Measurements from ENCODE around the gene CACNA2D1.
A peak's percentile ranks its signal among the peaks of the same experiment; 100 is the strongest.

Gene CACNA2D1

DNA sequence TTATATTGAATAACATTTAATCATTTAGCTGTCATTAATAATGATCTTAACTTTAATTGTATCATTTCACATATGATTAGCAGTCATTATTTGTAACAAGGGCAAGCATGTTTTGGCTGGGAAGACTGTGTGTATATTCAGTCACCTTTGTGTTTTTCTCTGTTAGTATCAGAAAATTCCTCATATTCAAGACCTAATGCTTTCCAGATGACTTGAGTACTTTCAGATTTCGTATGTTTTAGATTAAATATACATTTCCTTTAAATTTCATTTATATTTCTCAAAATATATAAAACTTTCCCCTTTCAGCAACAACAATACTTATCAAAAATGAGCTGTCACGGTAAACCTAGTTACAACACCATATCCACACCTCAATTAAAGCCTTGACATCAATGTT, 6.3 kb upstream of the CACNA2D1 start:
- no peak overlapping the region for H3K9ac ChIP-seq (ENCODE audit: low read depth, low read length)

DNA sequence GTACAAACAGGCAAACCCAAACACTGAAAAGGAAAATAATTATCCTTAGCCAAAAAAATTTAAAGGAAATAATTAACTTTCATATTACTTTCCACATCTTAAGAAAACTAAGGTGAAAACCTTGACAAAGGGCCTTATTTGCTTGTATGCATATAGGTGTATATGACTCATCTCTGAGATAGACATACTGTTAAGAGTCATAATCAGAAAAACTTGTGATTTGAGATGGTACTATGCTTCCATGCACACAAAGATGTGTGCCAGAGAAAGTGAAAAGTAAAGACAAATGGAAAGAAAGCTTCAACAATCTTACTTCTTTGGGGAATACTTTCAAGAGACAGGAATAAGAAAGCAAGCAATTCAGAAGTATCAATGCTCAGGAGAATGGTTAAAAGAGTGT, 3.3 kb upstream of the CACNA2D1 start:
- Histone ChIP-seq H3K4me3 (ENCODE audit: low read length) (no peak overlapping the region), H3K4me1 (ENCODE audit: control insufficient read depth, insufficient read depth, low read length) (peaks cover 8% of the 10 kb centered on the region)

More for the DNA sequence above, 6.3 kb upstream of the CACNA2D1 start:
- no peaks in the 10 kb centered on the region for H3K27me3 ChIP-seq (ENCODE audit: control insufficient read depth, insufficient read depth, low read length)
- no peaks in the 10 kb centered on the region for H3K36me3 ChIP-seq (ENCODE audit: insufficient read depth, low read length)
- no peak overlapping the region for H3K4me3 ChIP-seq (ENCODE audit: low read length)
- H3K4me1 ChIP-seq (ENCODE audit: control insufficient read depth, insufficient read depth, low read length), result no peaks in the 10 kb centered on the region
- H3K4me2 ChIP-seq (ENCODE audit: low read length), result no peak overlapping the region
- no peaks in the 10 kb centered on the region for H3K9me3 ChIP-seq (replicated peaks; ENCODE audit: low read length)

DNA sequence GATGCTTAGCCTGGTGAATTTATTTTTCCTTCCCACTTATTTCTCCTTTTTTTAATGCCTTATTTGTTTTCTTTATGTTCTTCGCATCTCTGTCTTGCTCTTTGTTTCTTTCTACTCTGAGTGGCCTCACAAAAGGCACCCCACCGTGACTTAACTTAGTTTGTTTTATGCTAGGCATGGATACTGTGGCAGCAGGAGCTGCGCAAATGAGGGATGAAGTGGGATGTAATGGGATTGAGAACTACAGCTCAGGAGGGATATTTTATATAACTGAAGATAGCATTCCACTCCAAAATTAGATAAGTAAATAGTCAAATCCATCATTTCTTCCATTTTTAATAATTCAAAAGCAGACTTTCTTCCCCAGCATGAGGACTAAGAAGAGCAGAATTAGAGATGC, 1.7 kb upstream of the CACNA2D1 start:
- Histone ChIP-seq H3K4me3 (ENCODE audit: low read length) (no peak overlapping the region), H3K4me2 (ENCODE audit: low read length) (no peak overlapping the region), H3K9ac (ENCODE audit: low read depth, low read length) (no peak overlapping the region), H3K27me3 (ENCODE audit: control insufficient read depth, insufficient read depth, low read length) (no peaks in the 10 kb centered on the region), H3K36me3 (ENCODE audit: insufficient read depth, low read length) (no peaks in the 10 kb centered on the region), H3K9me3 (replicated peaks; ENCODE audit: low read length) (no peaks in the 10 kb centered on the region), H3K4me1 (ENCODE audit: control insufficient read depth, insufficient read depth, low read length) (peaks cover 17% of the 10 kb centered on the region)

More for the DNA sequence above, 3.3 kb upstream of the CACNA2D1 start:
- Histone ChIP-seq H3K27me3 (ENCODE audit: control insufficient read depth, insufficient read depth, low read length) (no peaks in the 10 kb centered on the region), H3K36me3 (ENCODE audit: insufficient read depth, low read length) (no peaks in the 10 kb centered on the region), H3K9me3 (replicated peaks; ENCODE audit: low read length) (no peaks in the 10 kb centered on the region), H3K4me2 (ENCODE audit: low read length) (no peak overlapping the region), H3K9ac (ENCODE audit: low read depth, low read length) (no peak overlapping the region)

DNA sequence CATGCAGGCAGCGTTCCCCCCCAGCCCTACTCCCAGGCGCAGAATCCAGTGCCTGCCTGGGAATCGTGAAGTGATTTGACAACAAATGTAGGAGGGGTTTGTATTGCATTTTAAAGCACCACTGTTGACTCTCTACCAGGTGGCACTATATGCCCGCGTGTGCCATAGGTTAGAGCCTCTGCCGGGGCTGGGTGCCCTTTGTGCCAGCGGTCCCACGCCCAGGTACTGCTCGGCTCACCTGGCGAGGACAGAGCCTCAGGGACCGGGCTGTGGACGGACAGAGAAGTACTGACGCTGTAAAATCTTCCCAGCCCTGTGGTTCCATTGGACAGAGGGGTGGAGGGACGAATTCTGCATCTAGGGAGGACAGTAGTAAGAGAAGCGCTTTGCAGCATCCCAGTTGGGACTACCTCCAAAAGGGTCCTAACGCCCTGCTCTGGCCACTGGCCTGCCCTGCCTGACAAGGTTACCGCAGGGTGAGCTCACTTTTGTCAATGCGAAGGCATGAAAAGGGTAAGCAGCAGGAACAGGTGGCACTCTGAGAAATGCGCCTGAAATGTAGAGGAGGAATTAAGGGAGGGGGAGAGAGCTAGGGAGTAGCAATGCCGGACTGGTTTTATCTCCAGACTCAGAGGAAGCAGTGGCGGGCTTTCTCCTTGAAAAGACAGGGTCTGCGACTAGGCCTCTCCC, 788 bp upstream of the CACNA2D1 start:
- H3K4me2 ChIP-seq (ENCODE audit: low read length), result peak overlapping the region; percentile 98
- H3K27me3 ChIP-seq (ENCODE audit: control insufficient read depth, insufficient read depth, low read length), result no peaks in the 10 kb centered on the region
- no peaks in the 10 kb centered on the region for H3K36me3 ChIP-seq (ENCODE audit: insufficient read depth, low read length)
- H3K9ac ChIP-seq (ENCODE audit: low read depth, low read length), result peak overlapping the region; percentile 68
- H3K4me3 ChIP-seq (ENCODE audit: low read length), result peak overlapping the region; percentile 97
- peaks cover 17% of the 10 kb centered on the region for H3K4me1 ChIP-seq (ENCODE audit: control insufficient read depth, insufficient read depth, low read length)
- H3K9me3 ChIP-seq (replicated peaks; ENCODE audit: low read length), result no peaks in the 10 kb centered on the region

DNA sequence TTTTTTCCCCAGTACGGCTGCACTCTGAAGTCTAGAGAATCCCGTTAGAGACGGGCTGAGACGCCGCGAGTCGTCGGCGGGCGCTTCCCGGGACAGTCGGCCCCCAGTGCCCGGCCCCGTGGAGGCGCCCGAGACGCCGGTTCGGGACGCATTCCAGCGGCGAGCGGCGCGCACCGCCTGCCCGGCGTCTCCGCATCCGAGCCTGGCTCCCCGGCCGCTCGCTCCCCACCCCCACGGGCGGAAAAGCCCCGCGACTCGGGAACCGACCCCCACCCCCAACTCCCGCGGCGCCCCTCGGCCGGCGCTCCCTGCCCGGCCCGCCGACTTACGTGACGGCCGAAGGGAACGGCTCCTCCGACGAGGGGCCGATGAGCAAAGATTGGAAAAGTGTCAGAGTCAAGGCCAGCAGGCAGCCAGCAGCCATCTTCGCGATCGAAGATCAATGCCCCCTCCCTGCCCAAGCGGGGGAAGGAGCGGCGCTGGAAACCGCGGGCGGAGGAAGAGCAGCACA, 486 bp downstream of the CACNA2D1 start:
- Histone ChIP-seq H3K4me1 (ENCODE audit: control insufficient read depth, insufficient read depth, low read length) (peaks cover 17% of the 10 kb centered on the region), H3K9ac (ENCODE audit: low read depth, low read length) (peak overlapping the region; percentile 92), H3K4me2 (ENCODE audit: low read length) (peak overlapping the region; percentile 98), H3K36me3 (ENCODE audit: insufficient read depth, low read length) (no peaks in the 10 kb centered on the region), H3K4me3 (ENCODE audit: low read length) (peak overlapping the region; percentile 97), H3K9me3 (replicated peaks; ENCODE audit: low read length) (no peaks in the 10 kb centered on the region), H3K27me3 (ENCODE audit: control insufficient read depth, insufficient read depth, low read length) (no peaks in the 10 kb centered on the region)

DNA sequence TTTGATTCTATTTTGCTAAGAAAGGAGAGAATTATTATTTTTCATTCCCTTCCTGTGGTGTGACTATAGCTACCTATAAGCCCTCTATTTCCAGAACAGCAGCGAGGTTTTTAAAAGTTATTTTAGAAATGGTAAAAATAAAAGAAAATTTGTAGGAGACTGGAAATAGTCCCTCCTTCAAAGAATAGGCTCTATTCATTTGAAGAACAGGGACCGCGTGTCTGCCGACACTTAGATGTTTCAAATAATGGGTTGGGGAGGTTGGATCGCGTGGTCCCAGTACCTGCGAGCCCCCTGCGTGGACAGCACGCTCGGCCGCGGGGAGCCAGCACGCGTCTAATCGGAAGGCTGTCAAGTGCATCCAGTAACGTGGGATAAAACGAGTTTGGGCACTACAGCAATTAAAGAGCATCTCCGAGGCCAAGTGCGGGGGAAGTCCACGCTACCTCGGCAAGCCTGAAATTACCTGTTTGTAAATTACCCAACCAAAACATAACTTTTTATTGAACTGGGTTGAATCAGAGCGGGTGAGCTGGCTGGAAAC, 1.0 kb downstream of the CACNA2D1 start:
- H3K9ac ChIP-seq (ENCODE audit: low read depth, low read length), result peak overlapping the region; percentile 92
- no peaks in the 10 kb centered on the region for H3K27me3 ChIP-seq (ENCODE audit: control insufficient read depth, insufficient read depth, low read length)
- H3K4me3 ChIP-seq (ENCODE audit: low read length), result peak overlapping the region; percentile 97
- H3K4me1 ChIP-seq (ENCODE audit: control insufficient read depth, insufficient read depth, low read length), result peaks cover 17% of the 10 kb centered on the region
- no peaks in the 10 kb centered on the region for H3K9me3 ChIP-seq (replicated peaks; ENCODE audit: low read length)
- no peaks in the 10 kb centered on the region for H3K36me3 ChIP-seq (ENCODE audit: insufficient read depth, low read length)
- H3K4me2 ChIP-seq (ENCODE audit: low read length), result peak overlapping the region; percentile 98

DNA sequence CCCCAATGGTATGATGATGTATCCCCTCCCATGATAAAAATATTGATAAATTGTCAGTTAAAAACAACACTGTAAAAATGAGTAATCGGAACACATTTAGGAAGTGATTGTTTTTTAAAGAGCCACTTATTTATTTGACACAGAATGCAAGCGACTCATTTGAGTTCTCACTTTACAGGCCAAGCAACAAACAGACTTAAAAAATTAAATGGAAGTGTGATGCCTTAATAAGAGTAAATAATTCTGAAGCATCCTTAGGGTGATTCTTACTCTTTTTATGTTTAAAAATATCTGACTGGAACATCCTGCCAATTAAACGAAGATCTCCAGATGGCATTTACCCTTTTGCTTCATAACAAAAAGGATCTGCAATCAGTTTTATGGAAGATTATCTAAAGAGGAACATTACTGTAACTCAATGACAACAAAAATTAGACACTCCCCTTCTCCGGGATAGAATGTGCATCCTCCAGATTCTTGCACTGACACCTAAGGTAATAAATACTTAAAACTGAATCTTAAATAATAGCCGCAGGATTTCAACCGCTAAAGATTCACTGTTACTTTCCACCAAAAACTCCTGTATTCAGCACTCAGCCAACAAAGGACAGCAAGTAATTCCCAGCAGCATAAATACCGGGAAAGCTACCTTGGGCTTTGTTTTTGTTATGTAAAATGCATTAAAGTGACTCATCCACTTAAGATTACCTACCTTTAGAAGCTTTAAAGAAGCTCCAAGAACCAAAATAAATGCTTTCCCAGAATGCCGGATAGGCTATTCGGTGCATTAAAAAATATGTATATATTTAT, 1.7 kb downstream of the CACNA2D1 start:
- Histone ChIP-seq H3K9ac (ENCODE audit: low read depth, low read length) (peak overlapping the region; percentile 92), H3K27me3 (ENCODE audit: control insufficient read depth, insufficient read depth, low read length) (no peaks in the 10 kb centered on the region), H3K9me3 (replicated peaks; ENCODE audit: low read length) (no peaks in the 10 kb centered on the region), H3K4me2 (ENCODE audit: low read length) (peak overlapping the region; percentile 98), H3K4me1 (ENCODE audit: control insufficient read depth, insufficient read depth, low read length) (peaks cover 17% of the 10 kb centered on the region), H3K36me3 (ENCODE audit: insufficient read depth, low read length) (no peaks in the 10 kb centered on the region), H3K4me3 (ENCODE audit: low read length) (peak overlapping the region; percentile 97)

DNA sequence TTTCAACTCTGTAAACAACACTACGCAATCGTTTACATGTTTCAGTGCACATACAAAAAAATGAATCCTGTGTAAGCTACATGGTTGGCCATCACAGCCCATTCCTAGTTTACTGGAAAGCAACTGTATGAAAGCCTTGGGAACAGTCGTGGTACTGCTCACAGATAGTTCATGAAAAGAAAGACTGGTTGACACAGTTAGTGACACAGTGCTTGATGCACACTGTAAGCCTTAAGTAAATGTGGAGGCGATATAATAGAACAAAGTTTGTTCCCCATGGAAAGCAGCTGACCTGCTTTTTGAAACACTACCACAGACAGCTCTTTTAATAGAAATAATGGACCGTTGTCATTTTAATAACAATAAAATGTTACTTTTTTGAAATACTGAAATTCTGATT, 5.1 kb downstream of the CACNA2D1 start:
- no peaks in the 10 kb centered on the region for H3K27me3 ChIP-seq (ENCODE audit: control insufficient read depth, insufficient read depth, low read length)
- no peak overlapping the region for H3K4me2 ChIP-seq (ENCODE audit: low read length)
- H3K4me3 ChIP-seq (ENCODE audit: low read length), result no peak overlapping the region
- no peak overlapping the region for H3K9ac ChIP-seq (ENCODE audit: low read depth, low read length)
- no peaks in the 10 kb centered on the region for H3K36me3 ChIP-seq (ENCODE audit: insufficient read depth, low read length)
- no peaks in the 10 kb centered on the region for H3K9me3 ChIP-seq (replicated peaks; ENCODE audit: low read length)
- peaks cover 12% of the 10 kb centered on the region for H3K4me1 ChIP-seq (ENCODE audit: control insufficient read depth, insufficient read depth, low read length)

DNA sequence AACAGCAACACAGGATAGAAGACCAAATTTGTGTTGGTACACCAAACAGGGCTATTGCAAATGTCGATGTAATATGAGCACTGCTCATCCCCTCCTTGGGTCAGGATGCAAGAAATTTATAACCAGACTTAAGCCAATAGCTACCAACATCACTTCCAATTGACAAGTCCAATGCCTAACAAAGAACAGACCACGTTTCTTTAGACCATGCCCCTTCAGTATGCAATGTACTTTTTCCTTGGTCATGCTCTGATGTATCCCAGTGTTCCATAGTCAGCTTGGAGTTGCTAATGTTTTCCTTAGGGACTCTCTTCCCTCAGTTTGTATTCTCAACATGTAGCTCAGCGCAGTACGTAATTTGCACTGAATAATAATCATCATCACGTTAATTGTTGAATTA, 7.8 kb downstream of the CACNA2D1 start:
- H3K9me3 ChIP-seq (replicated peaks; ENCODE audit: low read length), result no peaks in the 10 kb centered on the region
- H3K4me1 ChIP-seq (ENCODE audit: control insufficient read depth, insufficient read depth, low read length), result peaks cover 3% of the 10 kb centered on the region
- no peak overlapping the region for H3K4me2 ChIP-seq (ENCODE audit: low read length)
- no peaks in the 10 kb centered on the region for H3K27me3 ChIP-seq (ENCODE audit: control insufficient read depth, insufficient read depth, low read length)
- H3K36me3 ChIP-seq (ENCODE audit: insufficient read depth, low read length), result no peaks in the 10 kb centered on the region
- no peak overlapping the region for H3K9ac ChIP-seq (ENCODE audit: low read depth, low read length)
- H3K4me3 ChIP-seq (ENCODE audit: low read length), result no peak overlapping the region

DNA sequence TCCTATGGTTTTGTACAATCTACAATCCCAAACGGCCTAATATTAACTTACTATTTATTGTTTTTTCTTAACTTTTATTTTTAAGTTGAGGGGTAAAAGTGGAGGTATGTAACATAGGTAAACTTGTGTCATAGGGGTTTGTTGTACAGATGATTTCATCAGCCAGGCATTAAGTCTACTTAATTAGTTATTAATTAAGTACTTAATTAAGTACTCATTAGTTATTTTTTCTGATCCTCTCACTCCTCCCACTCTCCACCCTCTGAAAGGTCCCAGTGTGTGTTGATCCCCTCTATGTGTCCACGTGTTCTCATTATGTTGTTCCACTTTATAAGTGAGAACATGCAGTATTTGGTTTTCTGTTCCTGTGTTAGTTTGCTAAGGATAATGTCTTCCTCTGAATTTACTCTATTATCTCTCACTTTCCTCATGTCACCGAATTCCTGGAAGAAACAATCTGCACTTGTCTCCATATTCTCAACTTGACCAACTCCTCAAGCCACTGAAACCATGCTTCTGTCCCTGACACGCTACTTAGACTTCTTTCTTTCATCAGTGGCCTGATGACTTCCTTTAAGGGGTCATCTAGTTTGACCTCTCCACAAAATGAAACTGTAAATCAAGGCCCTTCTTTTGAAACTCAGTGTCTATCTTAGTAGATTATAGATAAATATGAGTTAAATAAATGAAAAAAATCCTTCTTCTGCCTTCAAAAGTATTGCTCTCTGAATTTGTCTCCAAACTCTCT, 9.1 kb downstream of the CACNA2D1 start:
- no peak overlapping the region for H3K4me2 ChIP-seq (ENCODE audit: low read length)
- H3K4me1 ChIP-seq (ENCODE audit: control insufficient read depth, insufficient read depth, low read length), result peaks cover 4% of the 10 kb centered on the region
- no peak overlapping the region for H3K4me3 ChIP-seq (ENCODE audit: low read length)
- no peaks in the 10 kb centered on the region for H3K36me3 ChIP-seq (ENCODE audit: insufficient read depth, low read length)
- no peak overlapping the region for H3K9ac ChIP-seq (ENCODE audit: low read depth, low read length)
- no peaks in the 10 kb centered on the region for H3K9me3 ChIP-seq (replicated peaks; ENCODE audit: low read length)
- H3K27me3 ChIP-seq (ENCODE audit: control insufficient read depth, insufficient read depth, low read length), result no peaks in the 10 kb centered on the region

DNA sequence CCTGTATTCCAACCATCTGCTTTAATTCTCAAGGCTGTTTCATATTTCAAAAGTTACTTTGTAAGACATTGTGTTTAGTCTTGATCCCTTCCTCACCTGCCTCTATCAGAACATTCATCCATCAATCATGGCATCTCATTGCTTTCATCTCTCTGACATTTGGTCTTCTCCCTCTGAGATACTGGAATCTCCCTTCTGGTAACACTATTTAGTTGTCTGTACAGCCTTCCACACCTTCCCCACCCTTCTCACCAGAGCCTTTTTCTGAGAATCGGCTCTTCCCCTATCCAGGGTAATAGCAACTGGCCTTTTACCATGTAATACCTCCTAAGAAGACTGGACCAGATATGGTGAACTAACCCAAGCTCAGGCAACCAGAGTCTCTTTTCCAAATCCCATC, 10.1 kb downstream of the CACNA2D1 start:
- H3K4me3 ChIP-seq (ENCODE audit: low read length), result no peak overlapping the region

More for the DNA sequence above, 10.1 kb downstream of the CACNA2D1 start:
- Histone ChIP-seq H3K36me3 (ENCODE audit: insufficient read depth, low read length) (no peaks in the 10 kb centered on the region), H3K9ac (ENCODE audit: low read depth, low read length) (no peak overlapping the region), H3K27me3 (ENCODE audit: control insufficient read depth, insufficient read depth, low read length) (no peaks in the 10 kb centered on the region), H3K9me3 (replicated peaks; ENCODE audit: low read length) (no peaks in the 10 kb centered on the region), H3K4me1 (ENCODE audit: control insufficient read depth, insufficient read depth, low read length) (peaks cover 8% of the 10 kb centered on the region), H3K4me2 (ENCODE audit: low read length) (no peak overlapping the region)

All from skeletal muscle satellite cell (primary cell).